Neuronal stem cell (in vitro differentiated cells): ENCODE results near the gene NBPF26.
"Not testable (repeated sequence)": the region's sequence is repeated elsewhere in the genome, so short reads cannot be mapped to it uniquely, and the experiment has no call there.

Experiments used
- DNase-seq: peaks from one replicate; pipeline ENCODE4 v3.0.0-alpha.2; 2013; ENCODE audit warnings: low spot score
- H2AFZ ChIP-seq: one replicate; pipeline ENCODE4 v1.6.1; 2013; ENCODE audit warnings: mild to moderate bottlenecking, low read length, inconsistent platforms
- H2AK5ac ChIP-seq: 2 replicates; pipeline ENCODE4 v1.6.1; 2013; ENCODE audit warnings: low read depth, mild to moderate bottlenecking, inconsistent platforms, low read length, moderate library complexity, mixed read lengths
- H2BK120ac ChIP-seq: 2 replicates; pipeline ENCODE4 v1.6.1; 2013; ENCODE audit warnings: low read depth, mild to moderate bottlenecking, inconsistent platforms, low read length, moderate library complexity, mixed read lengths
- H2BK12ac ChIP-seq: one replicate; pipeline ENCODE4 v1.6.1; 2013; ENCODE audit warnings: low read length, inconsistent platforms
- H2BK15ac ChIP-seq: 2 replicates; pipeline ENCODE4 v1.6.1; 2013; ENCODE audit warnings: mild to moderate bottlenecking, low read length, inconsistent platforms, mixed read lengths
- H2BK5ac ChIP-seq: one replicate; pipeline ENCODE4 v1.6.1; 2013; ENCODE audit warnings: inconsistent platforms, mild to moderate bottlenecking, low read length, moderate library complexity
- H3K14ac ChIP-seq: one replicate; pipeline ENCODE4 v1.6.1; 2013; ENCODE audit warnings: low read length, inconsistent platforms
- H3K18ac ChIP-seq: 2 replicates; pipeline ENCODE4 v1.6.1; 2013; ENCODE audit warnings: low read length, inconsistent platforms
- H3K23ac ChIP-seq: 2 replicates; pipeline ENCODE4 v1.6.1; 2013; ENCODE audit warnings: low read depth, mild to moderate bottlenecking, mixed read lengths, low read length, inconsistent platforms; ENCODE audit not compliant: poor library complexity
- H3K27ac ChIP-seq: replicated peaks from 3 replicates; pipeline ENCODE4 v1.5.1; 2013; ENCODE audit warnings: low read length, inconsistent platforms
- H3K27me3 ChIP-seq, 3 experiments: 2 replicates each; pipeline ENCODE4 v1.6.1; 2013; ENCODE audit warnings: low read length in 3 of 3, mild to moderate bottlenecking in 2 of 3, inconsistent platforms in 1 of 3, low read depth in 1 of 3, mixed read lengths in 1 of 3, moderate library complexity in 1 of 3; ENCODE audit not compliant: control insufficient read depth in 3 of 3, insufficient read depth in 3 of 3
- H3K36me3 ChIP-seq, 2 donors: replicated peaks in 1 of 2; 2 replicates each; pipeline ENCODE4 v1.6.1; 2013; ENCODE audit warnings: low read length in 2 of 2; ENCODE audit not compliant: control insufficient read depth in 2 of 2, insufficient read depth in 2 of 2
- H3K4ac ChIP-seq: 2 replicates; pipeline ENCODE4 v1.6.1; 2013; ENCODE audit warnings: inconsistent platforms, mild to moderate bottlenecking, low read length, moderate library complexity
- H3K4me1 ChIP-seq, 2 donors: 1 replicate in 1 of 2; 2 replicates in 1 of 2; pipeline ENCODE4 v1.6.1; 2013; ENCODE audit warnings: low read length in 2 of 2, low read depth in 1 of 2; ENCODE audit not compliant: control insufficient read depth in 2 of 2, insufficient read depth in 1 of 2
- H3K4me2 ChIP-seq: one replicate; pipeline ENCODE4 v1.6.1; 2013; ENCODE audit warnings: mild to moderate bottlenecking, low read length, inconsistent platforms; ENCODE audit not compliant: insufficient read depth, poor library complexity, severe bottlenecking
- H3K4me3 ChIP-seq, 2 donors: 2 replicates each; pipeline ENCODE4 v1.5.1; 2013; ENCODE audit warnings: low read length in 2 of 2, mild to moderate bottlenecking in 2 of 2, inconsistent platforms in 1 of 2, moderate library complexity in 1 of 2
- H3K79me1 ChIP-seq: one replicate; pipeline ENCODE4 v1.6.1; 2013; ENCODE audit warnings: low read depth, mild to moderate bottlenecking, inconsistent platforms, low read length, moderate library complexity
- H3K9ac ChIP-seq: one replicate; pipeline ENCODE4 v1.6.1; 2013; ENCODE audit warnings: mild to moderate bottlenecking, low read depth, low read length, inconsistent platforms; ENCODE audit not compliant: poor library complexity
- H3K9me3 ChIP-seq, 2 donors: replicated peaks in 1 of 2; 2 replicates each; pipeline versions ENCODE3 to v1.6.1; 2013; ENCODE audit warnings: low read length in 2 of 2, mild to moderate bottlenecking in 2 of 2, inconsistent platforms in 1 of 2, low read depth in 1 of 2, mixed read lengths in 1 of 2, moderate library complexity in 1 of 2; ENCODE audit not compliant: control insufficient read depth in 2 of 2, insufficient read depth in 1 of 2
- H4K8ac ChIP-seq: one replicate; pipeline ENCODE4 v1.6.1; 2013; ENCODE audit warnings: low read depth, mild to moderate bottlenecking, inconsistent platforms, low read length, moderate library complexity
- H4K91ac ChIP-seq: one replicate; pipeline ENCODE4 v1.6.1; 2013; ENCODE audit warnings: low read length, low read depth, mild to moderate bottlenecking, inconsistent platforms; ENCODE audit not compliant: poor library complexity
- WGBS, 2 donors: extraction: QIAGEN DNeasy Blood & Tissue Kit; methylation state at CpG; one replicate each; pipeline ENCODE4 v1.1.7; 2013; ENCODE audit warnings: missing lambda C conversion rate in 2 of 2, mixed read lengths in 1 of 2; ENCODE audit not compliant: insufficient read length in 2 of 2, insufficient replicate concordance in 1 of 2; ENCODE audit errors: extremely low coverage in 2 of 2; 5-methylcytosine and 5-hydroxymethylcytosine counted together

NBPF26 gene

GRCh38 chr1:120685622-120686021, 38.1 kb upstream of the NBPF26 start:
- not testable (repeated sequence) for H3K9ac ChIP-seq, H3K14ac ChIP-seq, H3K4me2 ChIP-seq, H3K18ac ChIP-seq, H2AFZ ChIP-seq, H3K4ac ChIP-seq, H2BK12ac ChIP-seq, H2BK15ac ChIP-seq, H4K91ac ChIP-seq, H4K8ac ChIP-seq, H3K27ac ChIP-seq, H2AK5ac ChIP-seq, H2BK120ac ChIP-seq, H2BK5ac ChIP-seq, H3K4me1 ChIP-seq, H3K9me3 ChIP-seq, H3K4me3 ChIP-seq, H3K36me3 ChIP-seq, H3K79me1 ChIP-seq, H3K27me3 ChIP-seq, DNase-seq, H3K23ac ChIP-seq
- WGBS, 2 donors, result no CpG with 5 or more reads among the region's 2 CpGs

- not testable (repeated sequence) for H2AFZ ChIP-seq, H3K4me2 ChIP-seq, H2BK12ac ChIP-seq, H3K23ac ChIP-seq, H3K18ac ChIP-seq, H3K9ac ChIP-seq, H3K4me3 ChIP-seq, H3K14ac ChIP-seq, H2AK5ac ChIP-seq, H4K8ac ChIP-seq, H4K91ac ChIP-seq, H3K27ac ChIP-seq, H3K79me1 ChIP-seq, H2BK120ac ChIP-seq, H3K27me3 ChIP-seq, H3K9me3 ChIP-seq, H3K36me3 ChIP-seq, H2BK15ac ChIP-seq, H3K4ac ChIP-seq, DNase-seq, H3K4me1 ChIP-seq, H2BK5ac ChIP-seq
- no CpG with 5 or more reads among the region's 6 CpGs for WGBS, 2 donors
These were observed 36.5 kb upstream of the NBPF26 start for GRCh38 chr1:120687250-120687649.

- H3K27ac ChIP-seq, H3K18ac ChIP-seq, H3K4me3 ChIP-seq, H3K27me3 ChIP-seq, DNase-seq, H2AK5ac ChIP-seq, H3K4ac ChIP-seq, H3K4me1 ChIP-seq, H2BK5ac ChIP-seq, H4K91ac ChIP-seq, H3K36me3 ChIP-seq, H3K23ac ChIP-seq, H2BK15ac ChIP-seq, H3K79me1 ChIP-seq, H2AFZ ChIP-seq, H3K9me3 ChIP-seq, H2BK12ac ChIP-seq, H3K14ac ChIP-seq, H4K8ac ChIP-seq, H3K9ac ChIP-seq, H2BK120ac ChIP-seq: not testable (repeated sequence)
- H3K4me2 ChIP-seq, result peak overlapping the region; percentile 40
- WGBS, 2 donors, result no CpG with 5 or more reads among the region's 53 CpGs
These were observed 22.8 kb upstream of the NBPF26 start for GRCh38 chr1:120700807-120701562.

GRCh38 chr1:120723358-120723714, 409 bp upstream of the NBPF26 start:
- H4K91ac ChIP-seq, H3K14ac ChIP-seq, H2BK5ac ChIP-seq, H3K27ac ChIP-seq, H2BK15ac ChIP-seq, H3K27me3 ChIP-seq, H3K79me1 ChIP-seq, H2BK12ac ChIP-seq, H3K18ac ChIP-seq, H3K9ac ChIP-seq, H2AK5ac ChIP-seq, H3K4ac ChIP-seq, H3K23ac ChIP-seq, DNase-seq, H4K8ac ChIP-seq, H2BK120ac ChIP-seq, H3K9me3 ChIP-seq, H3K4me2 ChIP-seq, H3K36me3 ChIP-seq, H3K4me1 ChIP-seq: not testable (repeated sequence)
- WGBS, 2 donors, result no CpG with 5 or more reads among the region's 12 CpGs
- Histone ChIP-seq H2AFZ (peak overlapping the region; percentile 38), H3K4me3 (peak overlapping the region in 1 of 2 donors; percentile 31)
